H9 (cell line): Measurements from ENCODE around the gene TNS2. TPM values are rescaled to one million over a fixed set of nuclear protein-coding genes. Genes with fewer than 3 reads are reported as not detected.

Experiments used
- DNase-seq: peaks from one replicate; pipeline ENCODE4 v3.0.0-alpha.2; 2017
- H2AFZ ChIP-seq: one replicate; pipeline ENCODE4 v1.6.1; 2013; ENCODE audit warnings: mild to moderate bottlenecking, low read length, control low read depth, moderate library complexity
- H2AK5ac ChIP-seq: 2 replicates; pipeline ENCODE4 v1.6.1; 2013; ENCODE audit warnings: low read length, control low read depth, mixed read lengths; ENCODE audit not compliant: insufficient read length
- H2BK120ac ChIP-seq: one replicate; pipeline ENCODE4 v1.6.1; 2013; ENCODE audit warnings: low read depth, mild to moderate bottlenecking, low read length, control low read depth, inconsistent platforms; ENCODE audit not compliant: poor library complexity, severe bottlenecking
- H2BK12ac ChIP-seq: 2 replicates; pipeline ENCODE4 v1.6.1; 2013; ENCODE audit warnings: low read length, control low read depth, mixed read lengths, low read depth; ENCODE audit not compliant: insufficient read length
- H2BK15ac ChIP-seq: 2 replicates; pipeline ENCODE4 v1.6.1; 2013; ENCODE audit warnings: low read depth, low read length, control low read depth
- H2BK20ac ChIP-seq: one replicate; pipeline ENCODE4 v1.6.1; 2013; ENCODE audit warnings: low read depth, mild to moderate bottlenecking, low read length, control low read depth, inconsistent platforms; ENCODE audit not compliant: poor library complexity, severe bottlenecking
- H2BK5ac ChIP-seq: 2 replicates; pipeline ENCODE4 v1.6.1; 2013; ENCODE audit warnings: low read length, control low read depth, mixed read lengths; ENCODE audit not compliant: insufficient read length
- H3K14ac ChIP-seq: 2 replicates; pipeline ENCODE4 v1.6.1; 2013; ENCODE audit warnings: low read length, control low read depth; ENCODE audit not compliant: insufficient read depth
- H3K18ac ChIP-seq: 2 replicates; pipeline ENCODE4 v1.6.1; 2013; ENCODE audit warnings: low read depth, mild to moderate bottlenecking, mixed read lengths, low read length, control low read depth; ENCODE audit not compliant: insufficient read length
- H3K23ac ChIP-seq: 2 replicates; pipeline ENCODE4 v1.6.1; 2013; ENCODE audit warnings: low read length, control low read depth, mixed read lengths, low read depth; ENCODE audit not compliant: insufficient read length
- H3K23me2 ChIP-seq: 2 replicates; pipeline ENCODE4 v1.6.1; 2013; ENCODE audit warnings: low read depth, mild to moderate bottlenecking, mixed read lengths, low read length, control low read depth; ENCODE audit not compliant: insufficient read length, poor library complexity, severe bottlenecking
- H3K27ac ChIP-seq: 2 replicates; pipeline ENCODE4 v1.5.1; 2013; ENCODE audit warnings: low read length, control low read depth, mixed read lengths, low read depth; ENCODE audit not compliant: insufficient read length
- H3K27me3 ChIP-seq: 2 replicates; pipeline ENCODE4 v1.6.1; 2013; ENCODE audit warnings: low read length, control low read depth, inconsistent platforms; ENCODE audit not compliant: insufficient read depth
- H3K4ac ChIP-seq: 2 replicates; pipeline ENCODE4 v1.6.1; 2013; ENCODE audit warnings: low read depth, mild to moderate bottlenecking, control low read depth, inconsistent platforms, low read length, moderate library complexity
- H3K4me1 ChIP-seq: 2 replicates; pipeline ENCODE4 v1.6.1; 2013; ENCODE audit warnings: low read length, control low read depth, inconsistent platforms; ENCODE audit not compliant: insufficient read depth
- H3K4me2 ChIP-seq: 2 replicates; pipeline ENCODE4 v1.6.1; 2013; ENCODE audit warnings: low read length, control low read depth, mixed read lengths; ENCODE audit not compliant: insufficient read length, insufficient read depth
- H3K56ac ChIP-seq: 2 replicates; pipeline ENCODE4 v1.6.1; 2013; ENCODE audit warnings: low read depth, mild to moderate bottlenecking, mixed read lengths, low read length, control low read depth; ENCODE audit not compliant: insufficient read length
- H3K79me1 ChIP-seq: 2 replicates; pipeline ENCODE4 v1.6.1; 2013; ENCODE audit warnings: low read depth, mild to moderate bottlenecking, moderate library complexity, low read length, control low read depth, inconsistent platforms; ENCODE audit not compliant: insufficient read depth, poor library complexity, severe bottlenecking
- H3K79me2 ChIP-seq: 2 replicates; pipeline ENCODE4 v1.6.1; 2013; ENCODE audit warnings: low read length, control low read depth, inconsistent platforms; ENCODE audit not compliant: insufficient read depth
- H3K9ac ChIP-seq: 2 replicates; pipeline ENCODE4 v1.6.1; 2013; ENCODE audit warnings: low read length, control low read depth, mixed read lengths; ENCODE audit not compliant: insufficient read length; ENCODE audit errors: extremely low read depth
- H3K9me3 ChIP-seq: one replicate; pipeline ENCODE4 v1.6.1; 2013; ENCODE audit warnings: low read depth, low read length, inconsistent platforms; ENCODE audit not compliant: control insufficient read depth
- H3T11ph ChIP-seq: one replicate; pipeline ENCODE4 v1.6.1; 2013; ENCODE audit warnings: mild to moderate bottlenecking, low read length, control low read depth, inconsistent platforms
- H4K20me1 ChIP-seq: one replicate; pipeline ENCODE4 v1.6.1; 2013; ENCODE audit not compliant: control insufficient read depth, insufficient read length, insufficient read depth
- H4K5ac ChIP-seq: 2 replicates; pipeline ENCODE4 v1.6.1; 2013; ENCODE audit warnings: low read depth, mild to moderate bottlenecking, mixed read lengths, low read length, control low read depth; ENCODE audit not compliant: insufficient read length
- H4K8ac ChIP-seq: replicated peaks from 2 replicates; pipeline ENCODE4 v1.6.1; 2013; ENCODE audit warnings: low read length, control low read depth, mixed read lengths, low read depth; ENCODE audit not compliant: insufficient read length
- H4K91ac ChIP-seq: 2 replicates; pipeline ENCODE4 v1.6.1; 2013; ENCODE audit warnings: low read depth, mild to moderate bottlenecking, moderate library complexity, mixed read lengths, low read length, control low read depth; ENCODE audit not compliant: insufficient read length
- H3K27ac Mint-ChIP-seq, 3 experiments: 2 replicates in 2 of 3; 3 replicates in 1 of 3; pipeline ENCODE4 v1.8.0; 2020 to 2021; ENCODE audit warnings: mixed read lengths in 3 of 3, mild to moderate bottlenecking in 1 of 3, moderate library complexity in 1 of 3
- H3K27me3 Mint-ChIP-seq: 2 replicates; pipeline ENCODE4 v1.8.0; 2021; ENCODE audit warnings: low read depth, mild to moderate bottlenecking, moderate library complexity, mixed read lengths
- H3K36me3 Mint-ChIP-seq, 3 experiments: 2 replicates in 2 of 3; 3 replicates in 1 of 3; pipeline ENCODE4 v1.8.0; 2020 to 2021; ENCODE audit warnings: low read depth in 3 of 3, mixed read lengths in 3 of 3; ENCODE audit not compliant: insufficient read depth in 1 of 3
- H3K4me1 Mint-ChIP-seq, 2 experiments: 2 replicates each; pipeline ENCODE4 v1.8.0; 2020; ENCODE audit warnings: mixed read lengths in 2 of 2
- H3K4me3 Mint-ChIP-seq, 2 experiments: 2 replicates in 1 of 2; 3 replicates in 1 of 2; pipeline ENCODE4 v1.8.0; 2020 to 2021; ENCODE audit warnings: mild to moderate bottlenecking in 2 of 2, mixed read lengths in 2 of 2, moderate library complexity in 1 of 2
- H3K9me3 Mint-ChIP-seq, 2 experiments: 2 replicates in 1 of 2; 3 replicates in 1 of 2; pipeline ENCODE4 v1.8.0; 2020; ENCODE audit warnings: mild to moderate bottlenecking in 2 of 2, mixed read lengths in 2 of 2, moderate library complexity in 1 of 2
- WGBS: extraction: QIAGEN DNeasy Blood & Tissue Kit; methylation state at CpG from one replicate; pipeline ENCODE4 v1.1.7; 2013; ENCODE audit warnings: missing lambda C conversion rate, low lambda C conversion rate, mixed read lengths; ENCODE audit not compliant: insufficient read length; ENCODE audit errors: extremely low coverage; 5-methylcytosine and 5-hydroxymethylcytosine counted together
- total RNA-seq: library from RNA; stranded (reverse); gene quantifications from 2 replicates; pipeline ENCODE4 v1.2.1, GENCODE V29; 2021
- TF ChIP-seq, protein P1 (sequence below): fragments of 200-600 bp; sonication (generic); conservative IDR thresholded peaks from 3 replicates; pipeline ENCODE4 v1.8.0; 2021; ENCODE audit warnings: antibody characterized with exemption, mild to moderate bottlenecking

The TNS2 gene
- total RNA-seq, 1 experiment from 2014 or later: 4.5 TPM

DNA sequence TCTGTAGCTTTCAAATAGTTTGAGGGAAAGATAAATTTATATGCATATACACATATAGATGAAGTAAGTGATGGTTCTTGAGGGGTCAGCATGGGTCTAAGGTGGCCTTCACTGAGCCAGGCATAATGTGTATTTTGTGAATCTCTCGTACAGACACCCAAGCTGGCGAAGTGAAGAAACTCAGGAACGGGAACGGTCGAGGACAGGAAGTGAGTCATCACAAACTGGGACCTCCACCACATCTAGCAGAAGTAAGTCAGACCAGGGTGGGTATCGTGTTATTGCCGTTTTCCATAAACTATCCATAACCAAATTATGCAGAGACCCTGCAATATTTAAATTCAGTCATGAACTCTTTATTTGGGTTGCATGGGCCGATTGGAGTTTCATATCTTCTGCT lies 15.4 kb upstream of the TNS2 start:
- Histone ChIP-seq H2AK5ac (no peak overlapping the region), H3K79me1 (no peaks in the 10 kb centered on the region), H3K4me2 (no peak overlapping the region), H4K8ac (no peak overlapping the region), H4K20me1 (no peaks in the 10 kb centered on the region), H3K27me3 (no peaks in the 10 kb centered on the region), H2BK20ac (no peak overlapping the region), H3K23ac (no peak overlapping the region), H3K18ac (no peak overlapping the region), H3K27ac (no peak overlapping the region), H3K14ac (no peak overlapping the region), H3K56ac (no peak overlapping the region), H3K9me3 (no peaks in the 10 kb centered on the region), H3K9ac (no peak overlapping the region), H3T11ph (no peak overlapping the region), H4K91ac (no peak overlapping the region), H2BK5ac (no peak overlapping the region), H3K4ac (no peak overlapping the region), H2BK120ac (no peak overlapping the region), H3K79me2 (no peaks in the 10 kb centered on the region), H2BK12ac (no peak overlapping the region), H3K23me2 (no peaks in the 10 kb centered on the region), H2AFZ (no peak overlapping the region), H2BK15ac (no peak overlapping the region), H3K4me1 (no peaks in the 10 kb centered on the region), H4K5ac (no peak overlapping the region)
- DNase-seq: no peak
- Mint-ChIP-seq H3K4me1 (peaks cover 0 to 5% of the 10 kb centered on the region in 2 experiments; a peak in 2 of 4 replicates), H3K9me3 (no peaks in the 10 kb centered on the region), H3K36me3 (peaks cover 77 to 92% (median 84%) of the 10 kb centered on the region in 3 experiments), H3K27me3 (no peaks in the 10 kb centered on the region), H3K27ac (peak overlapping the region in 1 of 3 experiments; percentile 53; a peak in 2 of 7 replicates), H3K4me3 (no peak overlapping the region)
- no CpG with 5 or more reads among the region's 8 CpGs for WGBS
- TF ChIP-seq, protein P1, sequence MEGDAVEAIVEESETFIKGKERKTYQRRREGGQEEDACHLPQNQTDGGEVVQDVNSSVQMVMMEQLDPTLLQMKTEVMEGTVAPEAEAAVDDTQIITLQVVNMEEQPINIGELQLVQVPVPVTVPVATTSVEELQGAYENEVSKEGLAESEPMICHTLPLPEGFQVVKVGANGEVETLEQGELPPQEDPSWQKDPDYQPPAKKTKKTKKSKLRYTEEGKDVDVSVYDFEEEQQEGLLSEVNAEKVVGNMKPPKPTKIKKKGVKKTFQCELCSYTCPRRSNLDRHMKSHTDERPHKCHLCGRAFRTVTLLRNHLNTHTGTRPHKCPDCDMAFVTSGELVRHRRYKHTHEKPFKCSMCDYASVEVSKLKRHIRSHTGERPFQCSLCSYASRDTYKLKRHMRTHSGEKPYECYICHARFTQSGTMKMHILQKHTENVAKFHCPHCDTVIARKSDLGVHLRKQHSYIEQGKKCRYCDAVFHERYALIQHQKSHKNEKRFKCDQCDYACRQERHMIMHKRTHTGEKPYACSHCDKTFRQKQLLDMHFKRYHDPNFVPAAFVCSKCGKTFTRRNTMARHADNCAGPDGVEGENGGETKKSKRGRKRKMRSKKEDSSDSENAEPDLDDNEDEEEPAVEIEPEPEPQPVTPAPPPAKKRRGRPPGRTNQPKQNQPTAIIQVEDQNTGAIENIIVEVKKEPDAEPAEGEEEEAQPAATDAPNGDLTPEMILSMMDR: no peak
